Measurements from ENCODE around the gene PRIM2. TPM values are rescaled to one million over a fixed set of nuclear protein-coding genes. Genes with fewer than 3 reads are reported as not detected.

The PRIM2 gene
- polyA plus RNA-seq, 4 donors = 15.6 to 17.0 (median 16.7) TPM

Other genes starting within 250 kb of the PRIM2 start
- gene ZNF451, start 227.4 kb upstream of the PRIM2 start, polyA plus RNA-seq (ENCODE audit: insufficient read length in 4 of 4) = 10 to 100 TPM; 33.0 to 46.8 (median 39.6) TPM
- gene BAG2, start 145.3 kb upstream of the PRIM2 start, polyA plus RNA-seq (ENCODE audit: insufficient read length in 4 of 4) = 1 to 10 TPM; 4.4 to 6.3 (median 6.2) TPM
- 10 to 100 TPM; 32.0 to 44.5 (median 37.4) TPM for gene RAB23, start 95.3 kb upstream of the PRIM2 start, polyA plus RNA-seq (ENCODE audit: insufficient read length in 4 of 4)

Measured in left renal cortex interstitium (tissue), 4 donors.